NT2/D1 (cell line): ENCODE results near the gene HPS1.

Experiments
- SUZ12 ChIP-seq: IDR thresholded peaks from 2 replicates; pipeline ENCODE4 v1.6.1; 2011; ENCODE audit not compliant: insufficient read length, insufficient read depth; ENCODE audit errors: extremely low read depth
- YY1 ChIP-seq: IDR thresholded peaks from 2 replicates; pipeline ENCODE4 v1.6.1; 2011; ENCODE audit not compliant: insufficient read length, insufficient read depth

GRCh38 chr10:98463016-98463415 lies 16.3 kb upstream of the HPS1 start:
- no peak for TF ChIP-seq YY1
- no peak for TF ChIP-seq SUZ12
